GM10248 (cell line): ENCODE data around the gene SRCIN1.

Experiments used
- CTCF ChIA-PET: fragments of 300-600 bp; sonication (Branson Sonifier 250); formaldehyde crosslinking; extraction: SDS; loops from one replicate; lab custom pipeline; 2021; ENCODE audit warnings: antibody characterized with exemption; lab: Yijun Ruan, JAX
- POLR2A ChIA-PET: fragments of 350-650 bp; sonication (Branson Sonifier 250); formaldehyde crosslinking; extraction: SDS; loops from one replicate; lab custom pipeline; 2020; ENCODE audit warnings: antibody characterized with exemption; lab: Yijun Ruan, JAX
- DNase-seq: peaks from one replicate; pipeline ENCODE4 v3.0.0; 2012; ENCODE audit errors: extremely low spot score
- CTCF ChIP-seq: IDR thresholded peaks from 2 replicates; pipeline ENCODE4 v1.5.1; 2012; ENCODE audit warnings: mild to moderate bottlenecking, low read depth; ENCODE audit errors: extremely low read depth, missing control alignments, control extremely low read depth

The SRCIN1 gene

GRCh38 chr17:38540514-38541045, 65.2 kb downstream of the SRCIN1 start:
- DNase-seq, result no peak
- ChIA-PET POLR2A (no interaction called here), CTCF (interaction anchor here (0.8 to 11.1 kb wide), 6 partner anchors 11 to 127 kb away, joined by 3 to 77 read pairs (median 3); no protein-coding TSS in a partner anchor)
- no peak for TF ChIP-seq CTCF

GRCh38 chr17:38539386-38539785, 66.4 kb downstream of the SRCIN1 start:
- TF ChIP-seq CTCF, result no peak
- ChIA-PET CTCF (interaction anchor here (1.2 to 11.1 kb wide), 3 partner anchors 16 to 30 kb away, joined by 3 to 77 read pairs (median 16); no protein-coding TSS in a partner anchor), POLR2A (no interaction called here)
- DNase-seq, result no peak

GRCh38 chr17:38538906-38539305, 66.8 kb downstream of the SRCIN1 start:
- CTCF ChIA-PET, result interaction anchor here (3.9 kb wide), 1 partner anchor 17 kb away, joined by 16 read pairs; no protein-coding TSS in a partner anchor
- DNase-seq, result no peak

GRCh38 chr17:38536661-38537060, 69.1 kb downstream of the SRCIN1 start:
- no peak for DNase-seq
- TF ChIP-seq CTCF, result no peak
- CTCF ChIA-PET, result interaction anchor here (1.0 to 1.9 kb wide), 5 partner anchors 19 to 131 kb away, joined by 3 to 6 read pairs (median 4); no protein-coding TSS in a partner anchor
- POLR2A ChIA-PET, result no interaction called here

More at GRCh38 chr17:38538906-38539305, 66.8 kb downstream of the SRCIN1 start:
- no peak for TF ChIP-seq CTCF
- POLR2A ChIA-PET, result no interaction called here

GRCh38 chr17:38535886-38536285, 69.9 kb downstream of the SRCIN1 start:
- no peak for TF ChIP-seq CTCF
- ChIA-PET POLR2A (no interaction called here), CTCF (interaction anchor here (1.2 kb wide), 1 partner anchor 127 kb away, joined by 3 read pairs; no protein-coding TSS in a partner anchor)
- no peak for DNase-seq

- no peak for TF ChIP-seq CTCF
- POLR2A ChIA-PET, result no interaction called here
- CTCF ChIA-PET, result interaction anchor here (1.2 to 1.5 kb wide), 3 partner anchors 11 to 25 kb away, joined by 3 to 4 read pairs (median 3); no protein-coding TSS in a partner anchor
- no peak for DNase-seq
These were observed 71.3 kb downstream of the SRCIN1 start for GRCh38 chr17:38534498-38534885.
